Ovary (tissue), 9 donors: Measurements from ENCODE around the gene TFEC. TPM values are rescaled to one million over a fixed set of nuclear protein-coding genes. Genes with fewer than 3 reads are reported as not detected.

ENCODE experiments used
- DNase-seq, 5 donors: peaks; one replicate each; pipeline ENCODE4 v3.0.0-alpha.2; 2019 to 2020
- H3K27ac ChIP-seq, 2 donors: fragments of 200-600 bp; one replicate each; pipeline versions ENCODE4 v1.5.1 to v1.8.0; 2019 to 2022
- H3K27me3 ChIP-seq: fragments of 200-600 bp; one replicate; pipeline ENCODE4 v1.8.0; 2022
- H3K36me3 ChIP-seq: fragments of 200-600 bp; sonication (generic); one replicate; pipeline ENCODE4 v1.5.1; 2019
- H3K4me1 ChIP-seq: one replicate; pipeline ENCODE4 v1.8.1; 2013; ENCODE audit warnings: mild to moderate bottlenecking, moderate library complexity; ENCODE audit not compliant: insufficient read depth
- H3K4me3 ChIP-seq: fragments of 200-600 bp; sonication (generic); one replicate; pipeline ENCODE4 v1.5.1; 2017
- H3K9me3 ChIP-seq, 2 donors: fragments of 200-600 bp in 1 of 2; sonication (generic) in 1 of 2; one replicate each; pipeline versions ENCODE4 v1.5.1 to v1.8.1; 2013 to 2019; ENCODE audit warnings: mild to moderate bottlenecking in 1 of 2, moderate library complexity in 1 of 2
- CTCF ChIP-seq, 3 donors: fragments of 450-650 bp in 2 of 3; fragments of 200-600 bp in 1 of 3; IDR thresholded peaks; one replicate each; pipeline versions ENCODE4 v1.5.1 to v1.8.0; 2016 to 2022; ENCODE audit warnings: antibody characterized with exemption in 3 of 3, mild to moderate bottlenecking in 1 of 3
- EP300 ChIP-seq: sonication (generic); formaldehyde crosslinking; IDR thresholded peaks from one replicate; pipeline ENCODE4 v1.6.1; 2017; ENCODE audit warnings: antibody characterized with exemption
- POLR2A ChIP-seq: fragments of 450-650 bp; IDR thresholded peaks from one replicate; pipeline ENCODE4 v1.6.1; 2017; ENCODE audit warnings: antibody characterized with exemption, mild to moderate bottlenecking, moderate library complexity
- WGBS, 3 donors: extraction: QIAGEN DNeasy Blood & Tissue Kit in 1 of 3; methylation state at CpG; one replicate each; pipeline versions ENCODE4 v1.1.5 to v1.1.7; 2013 to 2017; 5-methylcytosine and 5-hydroxymethylcytosine counted together
- intact Hi-C, 4 donors: fragments of 100-400 bp; cut with DNase I; formaldehyde crosslinking; loops; one replicate each; pipeline versions ENCODE4 v1.11.0 to v1.15.1; 2022 to 2023
- polyA plus RNA-seq, 2 donors: library from polyadenylated mRNA; stranded (reverse); fragments of 200-250 nt in 1 of 2; fragments of 350-450 nt in 1 of 2; fragmentation: Illumina TruSeq in 1 of 2; extraction: RNeasy Lipid Tissue Mini Kit (QIAGEN cat#74804) in 1 of 2; gene quantifications; one replicate each; pipeline ENCODE4 v1.2.3, GENCODE V29; 2013 to 2014
- total RNA-seq, 7 donors: library from RNA; depleted of rRNA in 2 of 7; stranded (reverse); fragments of >200 nt in 2 of 7; fragmentation: NEBNext Ultra II Directional in 3 of 7; extraction: Animal tissue kit (Norgen Biotek cat#: 25700) in 3 of 7; gene quantifications; one replicate each; pipeline versions ENCODE4 v1.1.0 to v1.2.4, GENCODE V29; 2016 to 2023
- donor health status: DM: no; HTN: no; CAD: no; lungs with moderate emphysema.
- donor health status: DM: no; HTN: no; CAD: no.
- donor health status: Bipolar disorder and iron deficiency.
- donor health status: DM: yes; HTN: yes; CAD: no.
- donor health status: DM: no; HTN: no; CAD: no.
- donor health status: DM: yes; HTN: yes; CAD: no.

Gene TFEC
- total and polyA plus RNA-seq, 9 donors = 0.52 to 7.6 (median 1.8) TPM

GRCh38 chr7:116034411-116034810 lies 3.8 kb upstream of the TFEC start:
- Histone ChIP-seq H3K27ac (no peak overlapping the region), H3K4me3 (no peak overlapping the region), H3K4me1 (no peaks in the 10 kb centered on the region), H3K27me3 (no peaks in the 10 kb centered on the region), H3K9me3 (no peaks in the 10 kb centered on the region), H3K36me3 (no peaks in the 10 kb centered on the region)
- WGBS, 3 donors = 82 to 91% (median 87%) methylated on average over 3 of the region's 3 CpGs
- TF ChIP-seq CTCF (IDR thresholded peaks at IDR 0.05) (no peak), EP300 (no peak), POLR2A (no peak)
- DNase-seq = no peak
- intact Hi-C loops = no loop called here

- H3K36me3 ChIP-seq = no peaks in the 10 kb centered on the region
- WGBS, 3 donors = 71 to 81% (median 78%) methylated on average over 2 of the region's 2 CpGs
- no peaks in the 10 kb centered on the region for H3K9me3 ChIP-seq
Measured at GRCh38 chr7:116032886-116033285, 2.3 kb upstream of the TFEC start.

GRCh38 chr7:116028787-116029186 lies 1.8 kb downstream of the TFEC start:
- TF ChIP-seq EP300 = no peak
- TF ChIP-seq CTCF (IDR thresholded peaks at IDR 0.05) = no peak
- TF ChIP-seq POLR2A = no peak
- no peak for DNase-seq
- H3K36me3 ChIP-seq = no peaks in the 10 kb centered on the region
- 85 to 92% (median 91%) methylated on average over 2 of the region's 2 CpGs for WGBS, 3 donors
- H3K27ac ChIP-seq = no peak overlapping the region
- no peaks in the 10 kb centered on the region for H3K27me3 ChIP-seq
- no peaks in the 10 kb centered on the region for H3K9me3 ChIP-seq
- no peaks in the 10 kb centered on the region for H3K4me1 ChIP-seq
- H3K4me3 ChIP-seq = no peak overlapping the region
- intact Hi-C loops = no loop called here

More at GRCh38 chr7:116032886-116033285, 2.3 kb upstream of the TFEC start:
- no peak overlapping the region for H3K4me3 ChIP-seq
- intact Hi-C loops = no loop called here
- H3K4me1 ChIP-seq = no peaks in the 10 kb centered on the region
- H3K27me3 ChIP-seq = no peaks in the 10 kb centered on the region
- no peak overlapping the region for H3K27ac ChIP-seq
- no peak for DNase-seq
- TF ChIP-seq CTCF (IDR thresholded peaks at IDR 0.05) (no peak), POLR2A (no peak), EP300 (no peak)

- Histone ChIP-seq H3K9me3 (no peaks in the 10 kb centered on the region), H3K4me3 (no peak overlapping the region), H3K27me3 (no peaks in the 10 kb centered on the region), H3K36me3 (no peaks in the 10 kb centered on the region), H3K4me1 (no peaks in the 10 kb centered on the region), H3K27ac (no peak overlapping the region)
- no peak for DNase-seq
- 74 to 81% (median 78%) methylated on average over 5 of the region's 5 CpGs for WGBS, 3 donors
- intact Hi-C loops = no loop called here
- TF ChIP-seq CTCF (IDR thresholded peaks at IDR 0.05) = no peak
- no peak for TF ChIP-seq EP300
- TF ChIP-seq POLR2A = no peak
Measured at GRCh38 chr7:116027786-116028185, 2.8 kb downstream of the TFEC start.
